Esophagus muscularis mucosa (tissue), 4 donors: ENCODE measurements around the gene ELMO3.

Experiments
- EP300 ChIP-seq: sonication (generic); formaldehyde crosslinking; IDR thresholded peaks from one replicate; pipeline ENCODE4 v1.6.1; 2017; ENCODE audit warnings: antibody characterized with exemption
- POLR2A ChIP-seq: fragments of 450-650 bp; IDR thresholded peaks from one replicate; pipeline ENCODE4 v1.6.1; 2017; ENCODE audit warnings: antibody characterized with exemption, moderate library complexity, mild to moderate bottlenecking, low read depth
- POLR2AphosphoS5 ChIP-seq, 2 donors: sonication (generic); formaldehyde crosslinking; IDR thresholded peaks; one replicate each; pipeline ENCODE4 v1.6.1; 2017; ENCODE audit warnings: antibody characterized with exemption in 2 of 2
- TF ChIP-seq, protein P1 (sequence below), 3 experiments: fragments of 200-600 bp in 2 of 3; fragments of 450-650 bp in 1 of 3; sonication (generic) in 2 of 3; IDR thresholded peaks; one replicate each; pipeline ENCODE4 v1.5.1; 2017 to 2019; ENCODE audit warnings: antibody characterized with exemption in 3 of 3, mild to moderate bottlenecking in 2 of 3, moderate library complexity in 1 of 3

DNA sequence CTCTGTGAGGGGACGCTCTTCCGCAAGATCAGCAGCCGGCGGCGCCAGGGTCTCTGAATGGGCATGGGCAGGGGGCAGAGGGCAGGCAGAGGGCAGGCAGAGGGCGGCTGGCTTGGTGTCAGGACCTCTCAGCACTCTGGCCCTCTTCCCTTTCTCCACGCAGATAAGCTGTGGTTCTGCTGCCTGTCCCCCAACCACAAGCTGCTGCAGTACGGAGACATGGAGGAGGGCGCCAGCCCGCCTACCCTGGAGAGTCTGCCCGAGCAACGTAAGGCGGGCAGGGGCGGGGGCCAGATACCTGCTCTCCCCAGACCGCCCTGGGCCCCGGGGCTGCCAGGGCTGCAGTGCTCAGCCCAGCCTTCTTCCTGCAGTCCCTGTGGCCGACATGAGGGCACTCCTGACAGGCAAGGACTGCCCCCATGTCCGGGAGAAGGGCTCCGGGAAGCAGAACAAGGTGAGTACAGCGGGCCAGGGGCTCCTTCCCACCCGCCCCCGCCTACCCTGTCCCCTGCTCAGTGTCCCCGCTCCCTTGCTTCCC is 4.1 kb downstream of the ELMO3 start:
- TF ChIP-seq POLR2AphosphoS5 (IDR thresholded peaks at IDR 0.05) (no peak), POLR2A (no peak), EP300 (no peak)
- TF ChIP-seq, protein P1, sequence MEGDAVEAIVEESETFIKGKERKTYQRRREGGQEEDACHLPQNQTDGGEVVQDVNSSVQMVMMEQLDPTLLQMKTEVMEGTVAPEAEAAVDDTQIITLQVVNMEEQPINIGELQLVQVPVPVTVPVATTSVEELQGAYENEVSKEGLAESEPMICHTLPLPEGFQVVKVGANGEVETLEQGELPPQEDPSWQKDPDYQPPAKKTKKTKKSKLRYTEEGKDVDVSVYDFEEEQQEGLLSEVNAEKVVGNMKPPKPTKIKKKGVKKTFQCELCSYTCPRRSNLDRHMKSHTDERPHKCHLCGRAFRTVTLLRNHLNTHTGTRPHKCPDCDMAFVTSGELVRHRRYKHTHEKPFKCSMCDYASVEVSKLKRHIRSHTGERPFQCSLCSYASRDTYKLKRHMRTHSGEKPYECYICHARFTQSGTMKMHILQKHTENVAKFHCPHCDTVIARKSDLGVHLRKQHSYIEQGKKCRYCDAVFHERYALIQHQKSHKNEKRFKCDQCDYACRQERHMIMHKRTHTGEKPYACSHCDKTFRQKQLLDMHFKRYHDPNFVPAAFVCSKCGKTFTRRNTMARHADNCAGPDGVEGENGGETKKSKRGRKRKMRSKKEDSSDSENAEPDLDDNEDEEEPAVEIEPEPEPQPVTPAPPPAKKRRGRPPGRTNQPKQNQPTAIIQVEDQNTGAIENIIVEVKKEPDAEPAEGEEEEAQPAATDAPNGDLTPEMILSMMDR (IDR thresholded peaks at IDR 0.05), result no peak
